ENCODE results near the gene GGA1.
"Not testable (repeated sequence)": the region's sequence is repeated elsewhere in the genome, so short reads cannot be mapped to it uniquely, and the experiment has no call there.

The GGA1 gene

DNA sequence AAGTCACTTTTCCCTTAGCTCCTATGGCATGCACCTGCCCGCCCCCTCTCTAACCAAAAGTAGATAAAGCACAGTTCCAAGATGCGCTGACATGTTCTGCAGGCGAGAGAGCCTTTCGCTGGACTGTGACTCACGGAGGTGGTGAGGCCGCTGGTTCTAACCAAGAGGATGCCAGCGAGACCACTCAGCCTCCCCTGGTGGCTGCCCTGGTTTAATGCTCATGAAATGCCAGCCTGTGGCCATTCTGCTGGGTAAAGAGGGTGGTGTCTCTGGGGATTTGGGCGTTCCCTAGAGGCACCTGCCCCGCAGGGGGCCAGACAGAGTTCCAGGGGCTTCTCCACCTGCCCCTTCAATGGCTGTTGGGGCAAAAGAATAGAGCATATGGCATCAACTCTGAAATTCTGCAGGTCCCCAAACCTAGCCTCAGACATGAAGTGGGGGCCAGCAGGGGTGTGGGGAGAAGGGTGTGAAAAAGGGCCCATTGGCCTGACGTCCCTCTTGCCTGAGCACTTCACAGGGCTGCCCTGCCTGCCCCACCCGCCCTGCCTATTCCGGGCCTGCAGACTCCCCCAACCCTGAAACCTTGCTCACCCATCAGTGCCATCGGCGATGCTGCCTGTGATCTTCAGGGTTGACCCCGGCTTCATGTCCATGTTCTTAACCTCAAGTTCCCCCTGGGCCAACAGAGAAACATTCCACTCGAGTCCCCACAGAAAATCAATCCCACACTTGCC is 37.2 kb upstream of the GGA1 start:
- DNase-seq = no peak

DNA sequence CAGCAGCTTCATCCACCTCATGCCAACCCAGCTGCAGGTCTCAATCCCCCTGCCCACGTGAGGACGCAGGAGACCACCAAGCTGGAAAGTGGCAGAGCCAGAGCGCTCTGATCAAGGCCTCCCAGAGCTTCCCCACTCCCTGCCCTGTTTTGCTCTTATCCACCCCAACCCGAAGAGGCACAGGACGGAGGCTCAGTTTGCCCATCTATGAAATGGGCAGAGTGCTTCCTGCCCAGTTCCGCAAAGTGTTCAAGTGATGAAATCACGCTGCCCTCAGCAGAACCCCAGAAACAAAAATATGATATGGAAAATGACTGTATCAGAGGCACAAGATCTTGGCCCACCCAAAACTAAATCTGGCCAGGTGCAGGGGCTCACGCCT is 36.7 kb upstream of the GGA1 start:
- DNase-seq = no peak

DNA sequence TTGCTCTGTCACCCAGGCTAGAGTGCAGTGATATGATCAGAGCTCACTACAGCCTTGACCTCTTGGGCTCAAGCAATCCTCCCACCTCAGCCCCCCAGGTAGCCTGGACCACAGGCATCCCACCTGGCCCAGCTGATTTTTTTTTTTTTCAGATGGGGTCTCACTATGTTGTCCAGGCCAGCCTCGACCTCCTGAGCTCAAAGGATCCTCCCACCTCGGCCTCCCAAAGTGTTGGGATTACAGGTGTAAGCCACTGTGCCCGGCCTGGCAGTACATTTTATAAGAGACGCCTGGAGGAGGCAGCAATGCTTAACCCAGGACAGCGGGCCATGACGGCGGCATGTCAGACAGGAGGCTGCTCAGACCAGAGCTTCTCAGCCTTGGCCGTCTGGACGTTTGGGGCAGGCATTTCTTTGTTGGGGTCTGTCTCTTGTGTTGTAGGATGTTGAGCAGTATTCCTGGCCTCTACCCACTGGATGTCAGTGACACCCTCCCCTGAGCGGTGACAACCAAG is 33.1 kb upstream of the GGA1 start:
- DNase-seq = no peak

DNA sequence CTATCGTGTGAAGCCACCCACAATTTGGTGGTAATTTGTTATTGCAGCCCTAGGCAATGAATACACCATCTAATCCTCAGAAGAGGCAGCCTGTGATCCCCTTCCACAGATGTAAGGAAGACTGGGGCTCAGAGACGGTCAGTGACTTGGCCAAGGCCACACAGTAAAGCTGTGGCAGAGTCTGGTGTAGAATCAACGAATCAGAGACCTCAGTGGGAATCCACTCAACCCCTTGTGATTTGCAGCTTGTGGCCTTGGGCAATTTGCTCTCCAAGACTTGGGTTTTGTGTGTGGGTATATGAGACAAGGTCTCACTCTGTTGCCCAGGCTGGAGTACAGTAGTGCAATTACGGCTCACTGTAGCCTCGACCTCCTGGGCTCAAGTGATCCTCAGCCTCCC is 30.6 kb upstream of the GGA1 start:
- no peak for DNase-seq

DNA sequence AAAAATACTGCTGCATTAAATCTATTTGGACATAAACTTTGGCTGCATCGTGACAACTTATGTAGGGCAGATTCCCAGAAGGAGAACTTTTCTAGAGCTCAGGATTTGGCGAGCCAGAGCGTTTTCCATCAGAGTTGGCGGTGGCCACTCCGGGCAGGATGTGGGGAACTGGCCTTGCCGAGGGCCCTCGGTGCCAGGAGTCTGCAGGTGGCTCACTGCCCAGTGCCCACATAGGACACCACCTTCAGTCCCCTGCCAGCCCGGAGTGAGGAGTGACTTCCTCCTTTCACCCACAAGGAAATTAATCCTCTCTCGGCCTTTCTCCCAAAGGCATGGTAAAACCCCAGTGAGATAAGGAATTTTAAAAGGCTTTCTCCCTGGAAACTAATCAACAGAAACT is 27.1 kb upstream of the GGA1 start:
- no peak for DNase-seq

DNA sequence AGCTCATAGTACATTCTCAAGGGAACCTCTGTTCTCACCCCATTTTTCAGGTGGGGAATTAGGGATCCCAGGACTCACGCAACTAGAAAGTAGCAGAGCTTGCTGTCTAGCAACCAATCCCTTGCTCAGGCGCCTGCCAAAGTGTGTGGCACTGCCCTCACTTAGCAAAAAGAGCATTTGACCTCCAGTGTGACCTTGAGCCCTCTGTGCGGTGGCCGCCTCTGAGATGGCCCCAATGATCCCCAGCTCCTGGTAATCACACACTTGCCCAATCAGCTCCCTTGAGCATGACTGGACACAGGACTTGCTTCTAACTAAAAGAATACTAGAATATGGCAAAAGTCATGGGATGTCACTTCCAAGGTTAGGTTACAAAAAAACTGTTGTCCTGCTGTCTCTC is 26.1 kb upstream of the GGA1 start:
- no peak for DNase-seq

DNA sequence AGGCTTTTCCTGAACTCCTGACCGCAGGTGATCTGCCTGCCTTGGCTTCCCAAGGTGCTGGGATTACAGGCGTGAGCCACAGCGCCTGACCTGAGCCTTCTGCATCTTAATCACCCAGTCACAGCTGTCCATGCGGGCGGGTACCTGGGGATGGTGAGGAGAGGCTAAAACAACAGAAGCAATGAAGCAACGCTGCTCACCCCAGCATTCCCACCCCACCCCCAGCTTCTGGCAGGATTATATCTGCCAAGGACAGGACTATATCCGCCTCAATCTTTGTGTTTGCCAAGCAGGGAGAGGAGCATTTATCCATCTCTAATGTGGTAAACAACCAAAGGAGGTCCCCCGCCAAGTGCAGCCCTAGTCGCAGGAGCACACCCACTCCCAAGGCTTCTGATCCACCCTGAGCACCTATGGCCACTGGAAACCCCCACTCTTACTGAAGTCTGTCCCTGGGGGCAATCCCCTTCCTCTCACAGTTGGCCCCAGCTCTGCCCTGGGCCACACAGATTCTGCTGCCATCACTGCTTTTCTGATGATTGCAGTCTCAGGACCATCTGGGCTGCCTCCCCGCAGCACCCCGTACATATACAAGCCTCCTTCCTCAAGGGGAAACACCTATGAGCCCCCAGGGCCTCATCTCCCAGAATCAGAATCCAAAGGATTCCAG is 20.0 kb upstream of the GGA1 start:
- no peak for DNase-seq

DNA sequence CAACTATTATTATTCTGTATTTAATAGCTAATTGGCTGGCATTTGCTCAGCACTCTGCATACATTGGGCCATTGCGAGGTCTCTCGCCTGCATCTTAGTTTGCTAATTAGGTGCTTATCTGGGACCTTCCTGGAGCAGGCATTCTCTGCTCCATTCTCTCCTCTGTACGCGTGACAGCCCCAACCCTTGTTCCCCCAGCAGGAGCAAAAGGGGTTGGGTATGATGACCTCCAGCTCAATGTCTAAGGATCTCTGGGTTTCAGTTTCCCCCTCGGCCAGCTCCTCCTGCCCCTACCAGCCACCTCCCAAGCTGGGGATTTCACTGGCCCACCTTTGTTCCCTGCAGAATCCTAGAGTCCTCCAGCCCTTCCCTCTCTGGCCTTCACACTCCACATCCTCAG is 19.0 kb upstream of the GGA1 start:
- DNase-seq = no peak

DNA sequence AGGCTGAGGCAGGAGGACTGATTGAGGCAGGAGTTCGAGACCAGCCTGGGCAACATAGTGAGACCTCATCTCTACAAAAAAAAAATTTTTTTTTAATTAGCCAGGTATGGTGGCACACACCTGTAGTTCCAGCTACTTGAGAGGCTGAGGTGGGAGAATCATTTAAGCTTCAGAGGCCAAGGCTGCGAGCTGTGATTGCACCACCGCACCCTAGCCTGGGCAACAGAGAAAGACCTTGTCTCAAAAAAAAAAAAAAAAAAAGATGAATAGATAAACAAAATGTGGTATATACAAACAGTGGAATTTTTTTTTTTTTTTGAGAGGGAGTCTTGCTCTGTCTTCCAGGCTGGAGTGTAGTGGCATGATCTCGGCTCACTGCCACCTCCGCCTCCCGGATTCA is 17.6 kb upstream of the GGA1 start:
- DNase-seq = not testable (repeated sequence)

DNA sequence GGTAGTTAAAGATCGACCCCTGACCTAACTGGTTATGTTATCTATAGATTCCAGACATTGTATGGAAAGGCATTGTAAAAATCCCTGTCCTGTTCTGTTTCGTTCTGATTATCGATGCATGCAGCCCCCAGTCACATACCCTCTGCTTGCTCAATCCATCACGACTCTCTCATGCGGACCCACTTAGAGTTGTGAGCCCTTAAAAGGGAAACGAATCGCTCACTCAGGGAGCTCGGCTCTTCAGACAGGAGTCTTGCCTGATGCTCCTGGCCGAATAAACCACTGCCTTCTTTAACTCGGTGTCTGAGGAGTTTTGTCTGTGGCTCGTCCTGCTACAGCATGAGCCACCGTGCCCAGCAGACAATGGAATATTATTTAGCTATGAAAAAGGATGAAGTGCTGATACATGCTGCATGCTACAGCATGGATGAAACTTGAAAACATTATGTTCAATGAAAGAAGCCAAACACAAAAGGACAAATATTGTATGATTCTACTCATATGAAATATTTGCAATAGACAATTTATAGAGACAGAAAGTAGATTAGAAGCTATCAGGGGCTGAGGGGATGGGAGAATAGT is 16.7 kb upstream of the GGA1 start:
- DNase-seq = no peak

DNA sequence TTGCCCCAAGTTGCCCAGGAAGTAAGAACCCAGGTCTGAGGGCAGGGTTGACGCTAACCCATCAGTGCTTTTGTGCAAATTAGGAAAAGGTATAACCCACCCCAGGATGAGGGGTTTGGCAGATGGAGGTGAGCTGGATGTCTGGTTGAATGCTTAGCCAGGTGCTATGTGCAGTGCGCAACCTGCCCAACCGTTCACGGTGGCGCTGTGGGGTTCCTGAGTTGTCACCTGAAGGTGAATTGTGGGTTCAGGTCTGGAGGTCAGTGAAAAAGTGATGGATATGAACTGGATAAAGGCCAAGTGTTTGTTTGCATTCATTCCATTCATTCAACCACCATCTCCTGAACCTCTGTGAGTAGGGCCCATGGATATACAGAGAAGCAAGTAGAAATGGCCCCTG is 14.4 kb upstream of the GGA1 start:
- no peak for DNase-seq

DNA sequence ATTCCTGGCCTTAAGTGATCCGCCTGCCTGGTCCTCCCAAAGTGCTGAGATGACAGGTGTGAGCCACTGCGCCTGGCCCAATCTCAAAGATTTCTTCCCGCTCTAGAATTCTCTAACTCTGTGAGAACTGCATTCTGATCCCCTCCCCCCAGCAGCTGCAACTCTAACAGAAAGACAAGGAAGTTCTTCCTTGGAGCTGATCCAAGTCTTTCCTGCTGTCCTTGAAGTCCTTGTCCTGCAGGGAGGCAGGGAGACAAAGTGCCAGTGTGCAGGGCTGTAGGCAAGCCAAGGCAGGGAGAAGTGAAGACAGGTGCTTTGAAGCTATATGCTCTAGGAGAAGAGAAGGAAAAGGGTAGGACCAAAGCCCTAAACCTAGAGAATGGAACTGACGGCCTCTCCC is 9.5 kb upstream of the GGA1 start:
- DNase-seq = no peak

DNA sequence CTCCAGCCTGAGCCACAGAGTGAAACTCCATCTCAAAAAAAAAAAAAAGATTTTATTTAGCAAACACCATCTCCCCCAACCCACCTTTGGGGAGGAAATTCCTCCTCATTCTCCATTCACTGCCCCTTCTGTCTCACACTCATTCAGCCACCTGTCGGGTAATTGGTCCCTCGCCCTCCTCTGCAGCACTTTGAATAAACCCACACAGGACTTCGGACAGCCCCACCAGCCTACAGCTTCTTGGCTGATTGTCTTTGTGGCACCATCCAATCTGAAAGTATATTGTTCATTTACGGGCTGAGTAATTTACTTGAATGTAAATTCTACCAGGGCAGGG is 7.5 kb upstream of the GGA1 start:
- DNase-seq = no peak

DNA sequence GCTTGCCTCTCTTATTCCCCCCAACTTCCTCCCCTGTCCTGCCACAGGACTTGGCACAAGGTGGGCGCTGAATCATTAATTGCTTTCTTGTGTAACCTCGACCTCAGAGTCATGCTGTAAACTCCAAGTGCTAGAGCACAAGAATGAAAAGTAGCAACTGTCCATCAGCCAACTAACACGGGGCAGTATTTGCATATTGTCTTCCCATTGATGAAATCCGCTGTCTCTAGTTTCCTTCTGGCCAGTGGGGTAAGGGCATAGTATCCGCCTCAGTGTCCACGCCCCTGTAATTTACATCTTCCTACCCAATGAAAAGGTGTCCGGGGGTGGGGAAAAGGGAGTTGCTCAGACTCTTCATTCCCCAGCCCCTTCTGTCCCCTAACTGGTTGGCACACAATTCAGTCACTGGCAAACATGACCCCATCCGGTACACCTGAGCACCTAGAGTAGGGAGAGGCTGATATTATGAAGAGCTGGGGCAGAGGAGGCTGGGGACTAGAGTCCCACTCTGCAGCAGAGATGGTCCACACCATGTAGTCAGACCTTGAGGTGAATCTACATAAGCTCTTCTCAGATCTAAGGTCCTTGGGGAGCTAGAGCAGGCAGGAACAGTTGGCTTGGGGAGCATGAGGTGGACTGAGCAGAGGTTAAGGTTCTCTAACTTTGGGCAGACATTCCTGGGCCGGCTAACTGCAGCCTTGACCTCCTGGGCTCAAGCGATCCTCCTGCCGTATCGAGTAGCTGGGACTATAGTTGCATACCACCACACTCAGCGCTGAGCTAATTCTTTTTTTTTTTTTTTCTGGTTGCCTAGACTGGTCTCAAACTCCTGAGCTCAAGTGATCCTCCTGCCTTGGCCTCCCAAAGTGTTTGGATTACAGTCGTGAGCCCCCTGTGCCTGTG is 6.8 kb upstream of the GGA1 start:
- peak; percentile 89 for DNase-seq

DNA sequence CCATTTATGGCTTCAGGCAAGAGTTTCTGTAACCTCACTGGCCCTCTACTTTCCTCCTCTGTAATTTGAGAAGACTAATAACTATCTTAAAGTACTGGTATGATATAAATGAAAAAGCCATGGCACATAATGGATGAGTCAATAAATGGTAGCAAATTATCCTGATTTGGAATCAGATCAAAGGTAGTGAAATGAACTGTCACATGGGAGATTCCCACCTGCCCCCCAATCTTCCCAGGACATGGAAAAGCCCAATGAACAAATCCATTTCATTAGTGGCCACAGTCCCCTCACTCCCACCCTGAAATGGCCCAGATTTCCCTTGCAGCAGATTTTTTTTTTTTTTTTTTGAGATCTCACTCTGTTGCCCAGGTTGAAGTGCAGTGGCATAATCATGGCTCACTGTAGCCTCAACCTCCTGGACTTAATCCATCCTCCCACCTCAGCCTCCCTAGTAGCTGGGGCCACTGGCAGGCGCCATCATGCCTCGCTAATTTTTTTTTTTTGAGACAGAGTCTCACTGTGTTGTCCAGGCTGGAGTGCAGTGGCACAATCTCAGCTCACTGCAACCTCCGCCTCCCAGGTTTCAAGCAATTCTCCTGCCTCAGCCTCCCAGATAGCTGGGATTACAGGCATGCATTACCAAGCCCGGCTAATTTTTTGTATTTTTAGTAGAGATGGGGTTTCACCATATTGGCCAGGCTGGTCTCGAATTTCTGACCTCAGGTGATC is 5.9 kb upstream of the GGA1 start:
- DNase-seq = not testable (repeated sequence)

DNA sequence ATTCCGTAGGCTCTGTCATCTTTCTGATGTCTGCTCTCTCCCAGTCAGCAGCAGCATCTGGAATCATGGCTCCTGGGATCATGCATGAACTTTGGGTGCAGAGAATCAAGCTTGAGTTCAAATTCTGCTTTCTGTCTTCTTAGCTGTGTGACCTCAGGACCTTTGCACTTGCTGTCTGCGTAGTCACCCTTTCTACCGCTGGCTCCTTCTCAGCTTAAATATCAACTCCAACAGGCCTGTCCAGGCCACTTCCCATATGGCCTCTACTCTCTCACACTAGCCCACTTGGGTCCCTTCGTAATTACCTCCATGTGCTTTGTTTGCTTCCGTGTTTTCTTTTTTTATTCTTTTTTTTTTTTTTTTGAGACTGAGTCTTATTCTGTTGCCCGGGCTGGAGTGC is 4.6 kb upstream of the GGA1 start:
- DNase-seq = no peak

DNA sequence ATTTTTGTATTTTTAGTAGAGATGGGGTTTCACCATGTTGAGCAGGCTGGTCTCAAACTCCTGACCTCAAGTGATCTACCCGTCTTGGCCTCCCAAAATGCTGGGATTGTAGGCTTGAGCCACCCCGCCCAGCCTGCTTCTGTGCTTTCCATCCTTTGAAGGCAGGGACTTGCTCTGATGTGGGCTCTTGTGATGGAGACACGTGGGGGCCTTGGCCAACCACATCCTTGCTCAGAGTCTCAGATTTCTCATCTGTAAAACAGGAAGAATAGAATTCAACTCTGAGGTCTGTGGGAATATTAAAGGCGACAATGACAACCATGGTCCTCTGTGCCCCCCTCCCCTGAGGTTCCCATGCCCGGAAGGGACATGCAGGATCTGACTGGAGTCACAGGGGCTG is 3.8 kb upstream of the GGA1 start:
- peak; percentile 28 for DNase-seq

DNA sequence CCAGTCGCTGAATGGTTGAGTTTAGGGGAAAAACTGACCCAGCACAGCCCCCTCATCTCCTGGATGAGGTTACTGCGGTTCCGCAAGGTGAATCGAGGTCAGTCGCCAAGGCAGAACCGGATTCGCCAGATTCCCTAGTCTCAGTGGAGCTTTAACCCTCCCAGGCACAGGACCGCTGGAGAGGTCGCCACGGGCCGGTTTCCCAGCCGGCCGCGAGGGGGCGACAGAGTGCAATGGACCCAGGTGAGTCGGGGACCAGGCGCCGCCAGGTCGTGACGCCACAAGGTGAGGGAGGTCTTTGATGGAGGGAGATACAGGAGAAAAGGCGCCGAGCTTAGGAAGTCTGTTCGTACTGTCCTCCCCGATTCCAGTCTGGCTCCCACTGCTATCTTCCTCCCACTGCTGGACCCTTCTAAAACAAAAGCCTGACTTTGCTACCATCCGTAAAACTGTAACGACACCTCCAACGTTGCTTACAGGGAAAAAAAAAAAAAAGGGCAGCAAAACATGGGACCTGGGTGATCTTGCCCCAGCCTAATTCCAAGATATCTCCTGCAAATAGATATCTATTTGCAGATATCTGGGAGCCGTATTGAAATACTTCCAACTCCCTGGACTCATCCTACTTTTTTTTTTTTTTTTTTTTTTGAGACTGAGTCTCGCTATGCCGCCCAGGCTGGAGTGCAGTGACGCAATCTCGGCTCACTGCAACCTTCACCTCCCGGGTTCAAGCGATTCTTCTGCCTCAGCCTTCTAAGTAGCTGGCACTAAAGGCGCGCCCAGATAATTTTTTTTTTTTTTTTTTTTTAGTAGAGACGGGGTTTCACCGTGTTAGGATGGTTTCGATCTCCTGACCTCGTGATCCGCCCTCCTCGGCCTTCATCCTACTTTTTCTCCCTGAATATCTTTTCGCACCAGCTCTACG is 1.4 kb upstream of the GGA1 start:
- peak; percentile 89 for DNase-seq

DNA sequence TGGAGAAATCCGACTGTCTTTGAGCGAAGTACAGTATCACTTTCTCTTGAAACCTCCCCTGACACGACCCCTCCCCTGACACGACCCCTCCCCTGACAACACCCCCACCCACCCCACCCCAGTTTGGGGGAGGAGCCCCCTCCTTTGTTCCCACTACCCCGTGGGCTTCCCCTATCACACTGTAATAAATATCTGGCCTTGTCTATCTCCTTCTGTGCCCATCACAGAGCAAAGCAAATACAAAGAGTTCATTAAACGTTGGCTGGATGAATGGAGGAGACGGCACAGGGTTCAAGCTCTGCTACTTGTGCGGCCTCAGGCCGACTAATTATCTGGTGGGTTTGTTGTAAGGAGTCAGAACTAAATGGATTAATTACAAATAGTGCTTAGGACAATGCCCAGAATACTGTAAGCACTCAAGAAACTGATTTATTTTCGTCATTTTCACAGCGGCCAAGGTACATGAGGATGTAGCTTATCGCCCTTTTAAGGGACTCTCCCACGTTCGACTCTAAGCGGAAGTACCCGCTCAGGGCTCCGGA is 628 bp upstream of the GGA1 start:
- DNase-seq = no peak

DNA sequence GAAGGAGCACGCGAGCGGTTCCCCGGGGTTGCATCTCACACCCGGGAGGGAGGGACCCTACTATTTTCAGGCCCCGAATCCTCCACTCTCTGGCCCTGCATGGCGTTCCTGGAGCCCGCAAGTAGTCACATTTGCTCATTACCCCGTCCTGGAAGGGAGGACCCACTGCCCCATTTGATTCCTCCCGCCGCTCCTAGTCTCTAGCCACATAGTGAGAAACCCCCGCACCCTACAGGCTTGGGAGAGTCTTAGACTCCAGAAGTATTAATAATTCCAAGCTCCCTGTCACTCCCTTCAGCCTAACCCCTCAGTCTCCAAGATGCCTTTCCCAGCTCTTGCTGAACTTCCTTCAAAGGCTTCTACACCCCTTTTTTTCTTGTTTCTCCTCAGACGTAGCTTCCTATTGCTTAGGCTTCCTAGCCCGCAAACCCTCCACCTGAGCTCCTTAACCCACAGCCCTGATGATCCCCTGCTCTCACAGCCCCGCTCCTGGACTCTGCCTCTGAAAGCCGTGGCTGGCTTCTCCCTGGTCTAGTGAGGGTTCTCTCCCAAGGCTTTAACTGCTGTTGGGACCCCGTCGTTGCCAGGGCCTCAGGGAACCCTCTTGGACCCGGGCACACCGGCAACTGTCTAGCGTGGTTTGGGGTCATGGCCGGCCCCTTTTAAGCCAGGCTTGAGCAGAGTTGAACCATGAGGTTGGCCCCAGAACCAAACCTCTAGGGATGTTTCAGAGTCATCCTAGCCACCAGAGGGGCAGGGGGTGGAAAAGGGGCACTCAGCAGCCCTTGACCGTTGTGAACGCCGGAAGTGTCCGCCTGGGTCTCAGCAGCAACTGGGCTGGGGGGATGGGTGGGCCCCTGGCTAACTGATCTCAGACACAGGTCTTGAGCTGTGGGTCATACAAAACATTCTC is 862 bp downstream of the GGA1 start:
- DNase-seq = peak; percentile 75
